Activated B cell treated with CpG ODN at 0.5 μM for 24 hours (primary cell): ENCODE data around the gene FGD3. TPM values are rescaled to one million over a fixed set of nuclear protein-coding genes. Genes with fewer than 3 reads are reported as not detected.

Experiments
- ATAC-seq: fragments of 200-7000 bp; cut with Tn5 transposase; one replicate; pipeline ENCODE4 v1.10.0; 2021; ENCODE audit warnings: low read depth, mild to moderate bottlenecking, moderate library complexity
- CTCF ChIA-PET: fragments of 350-600 bp; sonication (Branson Sonifier 250); formaldehyde crosslinking; loops from one replicate; lab custom pipeline; 2021; ENCODE audit warnings: antibody characterized with exemption; lab: Charles Lee
- POLR2A ChIA-PET: fragments of 350-600 bp; sonication (Branson Sonifier 250); formaldehyde crosslinking; loops from one replicate; lab custom pipeline; 2021; ENCODE audit warnings: antibody characterized with exemption; lab: Charles Lee
- DNase-seq: peaks from one replicate; pipeline ENCODE4 v3.0.0; 2022
- H3K27ac Mint-ChIP-seq: one replicate; pipeline ENCODE4 v1.8.0; 2020; ENCODE audit warnings: mixed read lengths
- H3K27me3 Mint-ChIP-seq: one replicate; pipeline ENCODE4 v1.8.0; 2021; ENCODE audit warnings: mixed read lengths
- H3K36me3 Mint-ChIP-seq: one replicate; pipeline ENCODE4 v1.8.0; 2021; ENCODE audit warnings: low read depth, mixed read lengths
- H3K4me1 Mint-ChIP-seq: one replicate; pipeline ENCODE4 v1.8.0; 2021; ENCODE audit warnings: mixed read lengths
- H3K4me3 Mint-ChIP-seq: one replicate; pipeline ENCODE4 v1.8.0; 2020; ENCODE audit warnings: mild to moderate bottlenecking, mixed read lengths
- H3K9me3 Mint-ChIP-seq: one replicate; pipeline ENCODE4 v1.8.0; 2020; ENCODE audit warnings: mixed read lengths
- CTCF ChIP-seq: fragments of 200-600 bp; IDR thresholded peaks from one replicate; pipeline ENCODE4 v1.8.0; 2022; ENCODE audit warnings: antibody characterized with exemption, mild to moderate bottlenecking
- intact Hi-C: fragments of 100-400 bp; cut with micrococcal nuclease; formaldehyde crosslinking; loops from one replicate; pipeline ENCODE4 v1.15.1; 2024
- total RNA-seq: library from RNA; stranded (reverse); gene quantifications from 2 replicates; pipeline ENCODE4 v1.2.3, GENCODE V29; 2022

Gene FGD3
- total RNA-seq, 1 donor from 2014 or later, result 61.9 TPM

- POLR2A ChIA-PET, result interaction anchor here (0.9 to 5.1 kb wide), 7 partner anchors 25 to 508 kb away, joined by 3 to 41 read pairs (median 5); partner anchors contain the start of gene CARD19
These were observed 111.8 kb downstream of the FGD3 start for GRCh38 chr9:93059011-93059714.

DNA sequence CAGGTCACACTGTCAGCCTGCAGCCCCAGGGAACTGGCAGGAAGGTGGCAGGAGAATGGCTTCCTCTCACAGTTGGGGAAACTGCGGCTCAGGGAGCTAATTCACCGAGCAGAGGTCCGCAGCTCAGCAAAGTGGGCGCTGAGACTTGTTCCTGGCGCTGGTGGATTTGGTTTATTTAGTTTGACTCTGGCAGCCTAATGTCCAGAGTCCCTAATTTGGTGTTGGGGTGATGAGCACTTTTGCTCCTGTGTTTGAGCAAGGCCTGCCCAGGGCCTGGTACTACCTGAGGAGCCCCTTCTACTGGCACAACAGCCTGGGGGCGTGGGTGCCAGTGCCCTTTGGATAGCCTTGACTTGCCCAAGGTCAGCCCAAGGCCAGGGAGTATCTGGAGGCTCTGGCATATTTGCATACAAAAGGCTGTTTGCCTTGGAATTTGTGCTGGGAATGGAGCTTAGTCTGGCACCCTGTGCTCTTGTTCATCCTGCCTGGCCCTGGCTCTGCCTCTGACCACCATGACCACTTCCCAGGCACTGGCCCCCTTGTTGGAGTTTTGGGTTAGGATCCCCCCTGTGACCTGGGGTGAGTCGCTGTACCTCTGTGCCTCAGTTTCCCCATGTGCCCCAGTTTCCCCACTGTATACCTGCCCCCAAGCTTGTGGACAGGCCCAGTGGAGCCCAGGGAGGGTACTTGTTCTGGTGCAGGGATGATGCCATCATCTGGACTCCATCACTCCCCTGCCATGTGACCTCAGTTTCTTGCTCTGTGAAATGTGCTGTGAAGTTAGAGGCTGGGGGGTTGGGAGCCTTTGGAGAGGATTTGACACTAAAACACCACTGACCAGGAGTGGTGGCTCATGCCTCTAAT, 112.6 kb downstream of the FGD3 start:
- ChIA-PET CTCF (interaction anchor here (1.2 kb wide), 1 partner anchor 56 kb away, joined by 3 read pairs; no protein-coding TSS in a partner anchor), POLR2A (interaction anchor here (0.8 to 5.1 kb wide), 9 partner anchors 22 to 507 kb away, joined by 3 to 41 read pairs (median 5); partner anchors contain the start of gene CARD19)
- no peaks in the 10 kb centered on the region for H3K27me3 Mint-ChIP-seq
- H3K4me3 Mint-ChIP-seq, result peak overlapping the region; percentile 87
- no peak for ATAC-seq
- no peak for DNase-seq
- peak overlapping the region; percentile 95 for H3K27ac Mint-ChIP-seq
- H3K9me3 Mint-ChIP-seq, result no peaks in the 10 kb centered on the region
- H3K36me3 Mint-ChIP-seq, result peaks cover 2% of the 10 kb centered on the region
- peaks cover 77% of the 10 kb centered on the region for H3K4me1 Mint-ChIP-seq
- intact Hi-C loops, result loop anchor here (2.0 to 10.0 kb wide), 2 partner anchors 75 to 295 kb away; partner anchors contain the start of genes BICD2 and NINJ1
- TF ChIP-seq CTCF, result no peak

More at GRCh38 chr9:93059011-93059714, 111.8 kb downstream of the FGD3 start:
- Mint-ChIP-seq H3K4me1 (peaks cover 69% of the 10 kb centered on the region), H3K36me3 (no peaks in the 10 kb centered on the region), H3K27ac (peak overlapping the region; percentile 95), H3K4me3 (peak overlapping the region; percentile 87), H3K9me3 (no peaks in the 10 kb centered on the region), H3K27me3 (no peaks in the 10 kb centered on the region)
- ATAC-seq (peak; percentile 4), DNase-seq (no peak)
- no peak for TF ChIP-seq CTCF
- CTCF ChIA-PET, result no interaction called here
- intact Hi-C loops, result loop anchor here (2.0 kb wide), 1 partner anchor 76 kb away; the partner anchor contains the start of gene NINJ1

DNA sequence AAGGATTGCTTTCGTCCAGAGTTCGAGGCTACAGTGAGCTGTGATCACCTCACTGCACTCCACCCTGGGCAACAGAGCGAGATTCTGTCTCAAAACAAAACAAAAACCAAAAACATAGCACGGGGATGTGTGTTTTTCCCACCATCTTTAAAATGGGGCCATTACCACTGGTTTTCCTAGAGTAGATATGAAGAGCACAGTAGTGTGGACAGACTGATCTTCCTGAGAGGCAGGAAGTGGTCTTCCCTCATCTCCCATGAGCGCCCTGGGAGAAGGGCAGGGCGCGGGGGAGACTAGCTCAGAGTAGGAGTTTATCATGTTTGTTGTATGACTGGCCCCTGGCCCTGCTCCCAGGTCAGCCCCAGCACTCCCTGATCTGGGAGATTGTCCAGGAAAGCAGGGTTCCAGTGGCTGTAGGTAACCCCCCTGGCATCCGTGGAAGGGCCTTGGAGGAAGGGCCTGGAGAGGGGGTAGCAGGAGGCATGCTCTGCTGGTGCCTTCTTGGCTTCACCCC, 113.5 kb downstream of the FGD3 start:
- POLR2A ChIA-PET, result interaction anchor here (0.7 to 5.1 kb wide), 7 partner anchors 23 to 106 kb away, joined by 3 to 41 read pairs (median 3); partner anchors contain the start of gene CARD19
- ATAC-seq (no peak), DNase-seq (no peak)
- peak overlapping the region; percentile 95 for H3K27ac Mint-ChIP-seq
- intact Hi-C loops, result loop anchor here (10.0 kb wide), 1 partner anchor 296 kb away; the partner anchor contains the start of gene BICD2
- H3K36me3 Mint-ChIP-seq, result peaks cover 4% of the 10 kb centered on the region
- peak overlapping the region; percentile 87 for H3K4me3 Mint-ChIP-seq
- CTCF ChIA-PET, result interaction anchor here (1.2 kb wide), 1 partner anchor 57 kb away, joined by 3 read pairs; no protein-coding TSS in a partner anchor
- peaks cover 81% of the 10 kb centered on the region for H3K4me1 Mint-ChIP-seq
- H3K27me3 Mint-ChIP-seq, result no peaks in the 10 kb centered on the region
- no peaks in the 10 kb centered on the region for H3K9me3 Mint-ChIP-seq
- TF ChIP-seq CTCF, result no peak

GRCh38 chr9:93061260-93061751, 114.0 kb downstream of the FGD3 start:
- POLR2A ChIA-PET, result interaction anchor here (0.7 to 5.1 kb wide), 6 partner anchors 33 to 107 kb away, joined by 3 to 41 read pairs (median 4); partner anchors contain the start of gene CARD19
- Mint-ChIP-seq H3K27me3 (no peaks in the 10 kb centered on the region), H3K27ac (peak overlapping the region; percentile 95), H3K4me1 (peaks cover 84% of the 10 kb centered on the region), H3K4me3 (peak overlapping the region; percentile 87), H3K9me3 (no peaks in the 10 kb centered on the region), H3K36me3 (peaks cover 6% of the 10 kb centered on the region)
- ATAC-seq, result no peak
- intact Hi-C loops, result loop anchor here (10.0 kb wide), 1 partner anchor 297 kb away; the partner anchor contains the start of gene BICD2
- no peak for DNase-seq
- TF ChIP-seq CTCF, result no peak
- CTCF ChIA-PET, result interaction anchor here (1.2 kb wide), 1 partner anchor 58 kb away, joined by 3 read pairs; no protein-coding TSS in a partner anchor
